Endothelial cell of umbilical vein (primary cell): ENCODE data around the gene YTHDF1. TPM values are rescaled to one million over a fixed set of nuclear protein-coding genes. Genes with fewer than 3 reads are reported as not detected.

Experiments used
- BruUV-seq: library from RNA; stranded (reverse); fragments of 400-500 nt; replicated peaks from 2 replicates; lab custom pipeline; 2021; lab: Mats Ljungman, UMichigan
- CTCF ChIA-PET: fragments of 300-600, 350-600 bp; sonication (Branson Sonifier 250); formaldehyde crosslinking; loops from one replicate; lab custom pipeline; 2021; ENCODE audit warnings: antibody characterized with exemption, inconsistent platforms; lab: Charles Lee
- POLR2A ChIA-PET: fragments of 300-600, 350-600 bp; sonication (Branson Sonifier 250); formaldehyde crosslinking; loops from one replicate; lab custom pipeline; 2021; ENCODE audit warnings: antibody characterized with exemption, inconsistent platforms; lab: Charles Lee
- DNase-seq: peaks from one replicate; pipeline ENCODE4 v3.0.0-alpha.2; 2011; ENCODE audit warnings: low read depth, low spot score
- FAIRE-seq: peaks from 2 replicates; lab custom pipeline; 2011; peaks lifted over from hg19 to GRCh38; lab: Jason Lieb, UNC
- H2AFZ ChIP-seq: 2 replicates; pipeline ENCODE4 v1.6.0; 2012; ENCODE audit warnings: low read depth, low read length, control low read depth, inconsistent platforms
- H3K27ac ChIP-seq: 2 replicates; pipeline ENCODE4 v1.5.1; 2011; ENCODE audit warnings: low read depth, mild to moderate bottlenecking, control low read depth, low read length, moderate library complexity; ENCODE audit not compliant: insufficient read depth
- H3K27me3 ChIP-seq, 2 experiments: 2 replicates each; pipeline versions ENCODE4 v1.6.0 to v1.6.1; 2011; ENCODE audit warnings: low read length in 2 of 2, mixed read lengths in 1 of 2; ENCODE audit not compliant: control insufficient read depth in 2 of 2, insufficient read depth in 2 of 2
- H3K36me3 ChIP-seq, 2 experiments: 2 replicates in 1 of 2; 3 replicates in 1 of 2; pipeline ENCODE4 v1.5.1; 2011; ENCODE audit warnings: low read length in 2 of 2, mild to moderate bottlenecking in 1 of 2, moderate library complexity in 1 of 2; ENCODE audit not compliant: control insufficient read depth in 2 of 2, insufficient read depth in 2 of 2; ENCODE audit errors: extremely low read depth in 1 of 2
- H3K4me1 ChIP-seq: 3 replicates; pipeline ENCODE4 v1.5.1; 2011; ENCODE audit warnings: mild to moderate bottlenecking, low read length; ENCODE audit not compliant: control insufficient read depth, insufficient read depth; ENCODE audit errors: extremely low read depth
- H3K4me2 ChIP-seq: 2 replicates; pipeline ENCODE4 v1.6.1; 2011; ENCODE audit warnings: low read length, control low read depth, mixed read lengths; ENCODE audit not compliant: insufficient read depth
- H3K4me3 ChIP-seq, 3 experiments: fragments of 200-600 bp in 1 of 3; sonication (generic), shearing (Covaris generic) in 1 of 3; replicated peaks in 1 of 3; 2 replicates each; pipeline ENCODE4 v1.5.1; 2011 to 2016; ENCODE audit warnings: control low read depth in 3 of 3, low read length in 3 of 3, mild to moderate bottlenecking in 2 of 3, inconsistent platforms in 1 of 3, low read depth in 1 of 3, moderate library complexity in 1 of 3; ENCODE audit not compliant: insufficient read depth in 1 of 3
- H3K79me2 ChIP-seq: 2 replicates; pipeline ENCODE4 v1.6.0; 2012; ENCODE audit warnings: low read length, inconsistent platforms; ENCODE audit not compliant: control insufficient read depth, insufficient read depth
- H3K9ac ChIP-seq: replicated peaks from 2 replicates; pipeline ENCODE3; 2011; ENCODE audit warnings: low read length, control low read depth; ENCODE audit not compliant: insufficient read depth; ENCODE audit errors: extremely low read depth
- H3K9me1 ChIP-seq: replicated peaks from 3 replicates; pipeline ENCODE4 v1.6.0; 2011; ENCODE audit warnings: mild to moderate bottlenecking, low read length; ENCODE audit not compliant: control insufficient read depth, insufficient read depth; ENCODE audit errors: extremely low read depth
- H3K9me3 ChIP-seq: replicated peaks from 2 replicates; pipeline ENCODE4 v1.5.1; 2012; ENCODE audit warnings: low read length, inconsistent platforms; ENCODE audit not compliant: control insufficient read depth, insufficient read depth
- H4K20me1 ChIP-seq: replicated peaks from 2 replicates; pipeline ENCODE3; 2011; ENCODE audit warnings: mild to moderate bottlenecking, low read length; ENCODE audit not compliant: control insufficient read depth, insufficient read depth; ENCODE audit errors: extremely low read depth
- CTCF ChIP-seq, 2 donors: IDR thresholded peaks; 1 replicate in 1 of 2; 2 replicates in 1 of 2; pipeline ENCODE4 v1.5.1; 2011; ENCODE audit warnings: low read length in 2 of 2, mild to moderate bottlenecking in 2 of 2, moderate library complexity in 2 of 2, control low read depth in 1 of 2, inconsistent platforms in 1 of 2, low read depth in 1 of 2; ENCODE audit not compliant: insufficient read depth in 1 of 2; ENCODE audit errors: extremely low read depth in 1 of 2
- GATA2 ChIP-seq: IDR thresholded peaks from 2 replicates; pipeline ENCODE4 v1.7.0; 2011; ENCODE audit warnings: low read depth, mild to moderate bottlenecking, moderate library complexity, mixed read lengths, low read length; ENCODE audit not compliant: insufficient read length, insufficient read depth
- POLR2AphosphoS5 ChIP-seq: IDR thresholded peaks from 2 replicates; pipeline ENCODE4 v1.6.1; 2012; ENCODE audit warnings: low read depth, mild to moderate bottlenecking, control low read depth, low read length, moderate library complexity; ENCODE audit not compliant: insufficient read depth
- dilution Hi-C: fragments of 300-500 bp; cut with MboI; formaldehyde crosslinking; loops from one replicate; pipeline ENCODE4 v1.15.0; 2019; ENCODE audit warnings: low sequenced_read_pairs; ENCODE audit not compliant: extremely low pct_ligation_motif_present
- intact Hi-C: fragments of 100-400 bp; cut with micrococcal nuclease; formaldehyde crosslinking; loops from one replicate; pipeline ENCODE4 v1.10.0; 2022
- polyA plus RNA-seq, 4 experiments: library from polyadenylated mRNA; depleted of rRNA in 3 of 4; stranded (reverse) in 3 of 4; unstranded in 1 of 4; fragments of >200 nt; gene quantifications; 2 replicates each; pipeline versions ENCODE4 v1.2.1 to v1.2.3, GENCODE V29; 2011 to 2012; ENCODE audit warnings: missing spikeins in 1 of 4
- total RNA-seq: library from RNA; stranded (reverse); gene quantifications from 2 replicates; pipeline ENCODE4 v1.2.3, GENCODE V29; 2021

The YTHDF1 gene
- total and polyA plus RNA-seq, 2 donors (not counting 3 experiments of a cell fraction or from before 2014, with no cell fraction given), result 25.2 to 44.4 TPM

DNA sequence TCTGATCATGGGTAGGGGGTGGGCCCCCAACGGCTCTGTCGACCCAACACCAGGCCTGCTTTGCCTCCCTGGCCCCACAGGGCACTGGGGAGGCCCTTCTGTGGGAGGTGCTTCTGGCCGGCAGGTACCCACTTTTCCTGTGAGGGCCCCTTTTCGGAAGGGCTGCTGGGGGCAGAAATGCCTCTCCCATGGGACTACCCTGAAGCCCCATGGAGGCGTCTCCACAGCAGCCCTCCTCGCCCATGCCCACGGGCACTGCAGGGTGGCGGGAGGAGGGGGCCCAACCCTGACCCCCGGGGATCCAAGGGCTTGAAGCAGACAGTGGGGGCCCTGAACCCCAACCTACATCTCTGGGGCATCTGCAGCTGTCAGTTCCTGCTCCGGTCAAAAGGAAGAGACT lies 22.1 kb upstream of the YTHDF1 start:
- CTCF ChIA-PET, result interaction anchor here (11.0 kb wide), 1 partner anchor 14 kb away, joined by 116 read pairs; no protein-coding TSS in a partner anchor

More for the DNA sequence above, 22.1 kb upstream of the YTHDF1 start:
- no peaks in the 10 kb centered on the region for H3K36me3 ChIP-seq
- no peaks in the 10 kb centered on the region for H3K9me1 ChIP-seq
- H3K9me3 ChIP-seq, result no peaks in the 10 kb centered on the region
- no peak overlapping the region for H3K9ac ChIP-seq
- no peaks in the 10 kb centered on the region for H3K4me1 ChIP-seq
- H4K20me1 ChIP-seq, result no peaks in the 10 kb centered on the region
- intact Hi-C loops (loop anchor here (5.0 kb wide), 1 partner anchor 34 kb away; the partner anchor contains the start of gene ARFGAP1), dilution Hi-C loops (no loop called here)
- FAIRE-seq, result no peak
- no peaks in the 10 kb centered on the region for H3K27me3 ChIP-seq
- POLR2A ChIA-PET, result no interaction called here
- H3K27ac ChIP-seq, result no peak overlapping the region
- H2AFZ ChIP-seq, result no peak overlapping the region
- H3K4me2 ChIP-seq, result no peak overlapping the region
- no TSS peak for BruUV-seq
- no peak for DNase-seq
- no peak overlapping the region for H3K4me3 ChIP-seq
- H3K79me2 ChIP-seq, result no peaks in the 10 kb centered on the region
- TF ChIP-seq CTCF (IDR thresholded peaks at IDR 0.05; ENCODE audit: extremely low read depth in 1 of 2, insufficient read depth in 1 of 2, low read depth in 1 of 2, low read length in 2 of 2) (no peak), GATA2 (no peak), POLR2AphosphoS5 (no peak)
